Activated T-cell treated with anti-CD3 and anti-CD28 coated beads, Interleukin-2, amount 50 U/mL, for 4 hours (primary cell): ENCODE results near the gene CEBPG. TPM values are rescaled to one million over a fixed set of nuclear protein-coding genes. Genes with fewer than 3 reads are reported as not detected.

Source experiments
- ATAC-seq, 2 donors: fragments of 200-7000 bp; cut with Tn5 transposase; one replicate each; pipeline ENCODE4 v1.10.0; 2021
- DNase-seq: peaks from one replicate; pipeline ENCODE4 v3.0.0-alpha.2; 2020
- H3K27me3 Mint-ChIP-seq: one replicate; pipeline ENCODE4 v1.8.0; 2021; ENCODE audit warnings: low read depth, mixed read lengths
- H3K36me3 Mint-ChIP-seq: one replicate; pipeline ENCODE4 v1.8.0; 2022; ENCODE audit warnings: mixed read lengths; ENCODE audit not compliant: insufficient read depth
- H3K4me1 Mint-ChIP-seq: one replicate; pipeline ENCODE4 v1.8.0; 2021; ENCODE audit warnings: low read depth, mixed read lengths
- H3K4me3 Mint-ChIP-seq: one replicate; pipeline ENCODE4 v1.8.0; 2021; ENCODE audit warnings: mild to moderate bottlenecking, moderate library complexity, mixed read lengths
- H3K9me3 Mint-ChIP-seq: one replicate; pipeline ENCODE4 v1.8.0; 2021; ENCODE audit warnings: mixed read lengths
- total RNA-seq, 3 donors: library from RNA; stranded (reverse); gene quantifications; one replicate each; pipeline ENCODE4 v1.2.1, GENCODE V29; 2021

The CEBPG gene
- total RNA-seq, 3 donors from 2014 or later = 28.8 to 32.2 (median 28.8) TPM

DNA sequence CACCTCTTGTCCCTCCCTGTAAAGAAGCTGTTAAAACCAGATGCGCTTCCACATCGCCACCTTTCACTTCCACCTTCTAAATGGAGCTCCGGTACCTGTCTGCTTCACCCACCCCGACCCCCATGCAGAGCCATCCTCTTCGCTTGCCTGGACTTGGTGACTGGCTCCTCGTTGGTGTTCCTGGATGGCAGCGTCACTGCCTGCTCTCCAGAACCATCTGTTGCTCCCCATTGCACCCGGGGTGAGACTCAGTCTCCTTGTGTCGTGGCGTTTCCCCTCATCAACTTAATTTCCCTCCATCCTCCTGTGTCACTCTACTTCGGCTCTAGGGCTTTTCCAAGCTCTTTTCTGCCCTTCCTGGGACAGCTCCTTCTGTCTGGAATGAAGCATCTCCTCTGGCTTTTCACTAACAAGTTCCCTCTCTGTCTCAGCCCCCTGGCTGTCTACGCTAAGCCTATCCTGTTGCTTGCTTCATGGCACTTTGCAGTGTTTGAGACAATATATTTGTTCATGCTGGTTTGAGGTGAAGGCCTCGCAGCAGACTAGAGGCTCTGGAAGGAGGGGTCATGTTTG is 10.3 kb downstream of the CEBPG start:
- peaks cover 16% of the 10 kb centered on the region for H3K36me3 Mint-ChIP-seq
- no peaks in the 10 kb centered on the region for H3K9me3 Mint-ChIP-seq
- peaks cover 23% of the 10 kb centered on the region for H3K4me1 Mint-ChIP-seq
- no peak for ATAC-seq
- H3K4me3 Mint-ChIP-seq = no peak overlapping the region
- no peak for DNase-seq
- H3K27me3 Mint-ChIP-seq = no peaks in the 10 kb centered on the region

DNA sequence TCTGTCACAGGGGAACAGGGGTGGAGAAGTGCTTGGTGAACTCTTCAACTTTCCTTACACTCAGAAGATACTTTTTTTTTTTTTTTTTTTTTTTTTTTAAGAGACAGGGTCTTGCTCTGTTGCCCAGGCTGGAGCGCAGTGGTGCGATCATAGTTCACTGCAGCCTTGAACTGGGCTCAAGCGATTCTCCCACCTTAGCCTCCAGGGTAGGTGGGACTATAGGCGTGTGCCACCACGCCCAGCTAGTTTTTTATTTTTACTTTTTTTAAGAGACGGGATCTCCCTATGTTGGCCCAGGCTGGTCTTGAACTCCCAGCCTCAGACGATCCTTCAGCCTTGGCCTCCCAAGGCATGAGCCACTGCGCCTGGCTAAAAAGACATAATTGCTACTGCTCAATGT is 11.5 kb downstream of the CEBPG start:
- Mint-ChIP-seq H3K27me3 (no peaks in the 10 kb centered on the region), H3K36me3 (peaks cover 10% of the 10 kb centered on the region), H3K9me3 (no peaks in the 10 kb centered on the region), H3K4me3 (no peak overlapping the region), H3K4me1 (peaks cover 13% of the 10 kb centered on the region)
- DNase-seq = no peak
- no peak for ATAC-seq

DNA sequence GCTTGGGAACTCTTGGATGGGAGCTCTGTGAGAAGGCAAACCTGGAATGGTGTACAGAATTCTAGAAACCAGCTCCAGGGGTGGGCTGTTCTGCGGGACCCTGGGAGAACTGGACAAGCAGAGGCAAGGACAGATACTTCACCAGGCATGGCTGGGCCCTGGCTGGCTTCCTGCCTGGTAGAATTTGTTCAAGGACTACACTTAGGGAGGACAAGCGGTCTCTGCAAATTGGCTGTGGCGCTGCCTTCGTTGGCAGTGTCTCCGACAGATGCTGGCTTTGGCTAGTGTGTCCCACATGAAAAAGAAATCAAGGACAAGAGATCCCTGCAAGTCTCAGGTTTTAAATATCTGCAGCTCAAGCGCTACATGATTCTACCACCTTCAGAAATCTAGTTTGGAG is 12.4 kb downstream of the CEBPG start:
- no peak overlapping the region for H3K4me3 Mint-ChIP-seq
- H3K4me1 Mint-ChIP-seq = peaks cover 10% of the 10 kb centered on the region
- ATAC-seq (no peak), DNase-seq (no peak)
- H3K36me3 Mint-ChIP-seq = peaks cover 9% of the 10 kb centered on the region
- H3K9me3 Mint-ChIP-seq = no peaks in the 10 kb centered on the region
- H3K27me3 Mint-ChIP-seq = no peaks in the 10 kb centered on the region

- H3K27me3 Mint-ChIP-seq = no peaks in the 10 kb centered on the region
- ATAC-seq (no peak), DNase-seq (no peak)
- peaks cover 6% of the 10 kb centered on the region for H3K36me3 Mint-ChIP-seq
- H3K4me3 Mint-ChIP-seq = no peak overlapping the region
- H3K9me3 Mint-ChIP-seq = no peaks in the 10 kb centered on the region
- peaks cover 7% of the 10 kb centered on the region for H3K4me1 Mint-ChIP-seq
These were observed 12.9 kb downstream of the CEBPG start for GRCh38 chr19:33386361-33386858.

DNA sequence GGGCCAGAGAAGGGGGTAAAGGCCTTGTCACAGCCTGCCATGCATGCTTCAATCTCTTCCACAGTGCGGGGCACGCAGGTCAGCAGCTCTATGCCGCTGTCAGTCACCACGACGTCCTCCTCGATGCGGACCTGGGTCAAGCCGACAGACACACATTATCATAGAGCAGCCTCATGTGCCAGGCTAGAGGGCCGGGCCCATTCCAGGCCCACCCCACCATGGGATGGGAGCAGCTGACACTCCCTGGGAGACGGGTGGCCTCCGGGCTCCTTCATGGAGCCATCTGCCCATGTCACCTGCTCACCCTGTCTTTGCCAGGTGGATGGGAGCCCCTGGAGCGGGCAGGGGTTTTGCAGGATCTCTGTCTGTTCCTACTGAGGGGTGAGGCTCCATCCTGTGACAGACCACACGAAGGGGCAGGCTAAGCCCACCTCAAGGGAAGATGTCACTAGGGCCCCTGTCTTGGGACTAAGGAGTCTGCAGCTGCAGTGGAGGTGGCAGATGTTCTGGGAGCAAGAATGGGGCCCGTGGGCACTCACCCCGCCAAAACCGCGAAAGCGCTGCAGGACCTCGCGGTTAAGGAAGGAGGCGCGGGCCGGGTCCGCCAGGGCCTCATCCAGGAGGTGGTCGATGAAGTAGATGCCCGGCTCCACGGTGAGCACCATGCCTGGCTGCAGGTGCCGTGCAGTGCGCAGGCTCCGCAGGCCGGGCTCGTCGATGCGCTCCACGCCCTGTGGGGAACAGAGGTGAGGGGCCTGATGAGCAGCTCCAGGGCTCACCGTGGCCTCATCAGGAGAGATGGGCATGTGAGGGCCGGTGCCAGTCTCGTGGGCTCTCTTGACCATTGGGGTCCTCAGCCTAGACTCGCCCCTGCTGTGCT is 14.1 kb downstream of the CEBPG start:
- H3K36me3 Mint-ChIP-seq = peaks cover 6% of the 10 kb centered on the region
- no peaks in the 10 kb centered on the region for H3K27me3 Mint-ChIP-seq
- no peak for ATAC-seq
- no peak overlapping the region for H3K4me3 Mint-ChIP-seq
- H3K4me1 Mint-ChIP-seq = peaks cover 4% of the 10 kb centered on the region
- H3K9me3 Mint-ChIP-seq = no peaks in the 10 kb centered on the region
- no peak for DNase-seq

DNA sequence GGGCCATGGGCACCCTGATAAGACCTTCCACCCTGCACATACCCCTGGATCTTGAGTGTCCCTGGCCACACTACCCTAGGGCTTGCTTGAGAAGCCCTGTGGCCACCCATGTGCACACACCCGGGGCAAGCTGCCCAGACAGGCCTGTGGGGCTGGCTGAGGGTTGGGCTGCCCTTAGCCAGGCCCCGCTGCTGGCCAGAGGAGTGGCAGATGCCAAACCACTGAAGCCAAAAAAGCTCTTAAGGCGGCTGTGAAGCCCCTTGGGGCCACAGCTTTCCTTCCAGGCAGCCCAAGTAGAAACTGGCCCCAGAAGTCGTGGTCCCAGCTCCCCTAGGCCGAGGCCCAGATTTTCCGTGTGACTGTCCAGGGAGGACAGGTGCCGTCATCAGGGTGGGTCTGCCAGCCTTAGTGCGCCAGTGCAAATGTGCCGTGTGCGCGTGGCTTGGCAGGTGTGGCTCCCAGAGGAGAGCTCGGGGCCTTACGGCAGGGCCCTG is 14.8 kb downstream of the CEBPG start:
- Mint-ChIP-seq H3K4me3 (no peak overlapping the region), H3K36me3 (peaks cover 2% of the 10 kb centered on the region), H3K9me3 (no peaks in the 10 kb centered on the region), H3K4me1 (peaks cover 2% of the 10 kb centered on the region), H3K27me3 (no peaks in the 10 kb centered on the region)
- DNase-seq = no peak
- ATAC-seq = no peak

GRCh38 chr19:33388725-33389420 is 15.4 kb downstream of the CEBPG start:
- Mint-ChIP-seq H3K36me3 (peaks cover 2% of the 10 kb centered on the region), H3K27me3 (no peaks in the 10 kb centered on the region), H3K4me1 (peaks cover 2% of the 10 kb centered on the region), H3K9me3 (no peaks in the 10 kb centered on the region), H3K4me3 (no peak overlapping the region)
- ATAC-seq = no peak
- no peak for DNase-seq

GRCh38 chr19:33389421-33390100 is 16.1 kb downstream of the CEBPG start:
- DNase-seq (no peak), ATAC-seq (no peak)
- Mint-ChIP-seq H3K36me3 (no peaks in the 10 kb centered on the region), H3K9me3 (no peaks in the 10 kb centered on the region), H3K4me1 (no peaks in the 10 kb centered on the region), H3K4me3 (no peak overlapping the region), H3K27me3 (no peaks in the 10 kb centered on the region)

- Mint-ChIP-seq H3K27me3 (no peaks in the 10 kb centered on the region), H3K9me3 (no peaks in the 10 kb centered on the region), H3K36me3 (no peaks in the 10 kb centered on the region), H3K4me3 (no peak overlapping the region), H3K4me1 (no peaks in the 10 kb centered on the region)
- DNase-seq (no peak), ATAC-seq (no peak)
These were observed 16.8 kb downstream of the CEBPG start for GRCh38 chr19:33390101-33390907.

DNA sequence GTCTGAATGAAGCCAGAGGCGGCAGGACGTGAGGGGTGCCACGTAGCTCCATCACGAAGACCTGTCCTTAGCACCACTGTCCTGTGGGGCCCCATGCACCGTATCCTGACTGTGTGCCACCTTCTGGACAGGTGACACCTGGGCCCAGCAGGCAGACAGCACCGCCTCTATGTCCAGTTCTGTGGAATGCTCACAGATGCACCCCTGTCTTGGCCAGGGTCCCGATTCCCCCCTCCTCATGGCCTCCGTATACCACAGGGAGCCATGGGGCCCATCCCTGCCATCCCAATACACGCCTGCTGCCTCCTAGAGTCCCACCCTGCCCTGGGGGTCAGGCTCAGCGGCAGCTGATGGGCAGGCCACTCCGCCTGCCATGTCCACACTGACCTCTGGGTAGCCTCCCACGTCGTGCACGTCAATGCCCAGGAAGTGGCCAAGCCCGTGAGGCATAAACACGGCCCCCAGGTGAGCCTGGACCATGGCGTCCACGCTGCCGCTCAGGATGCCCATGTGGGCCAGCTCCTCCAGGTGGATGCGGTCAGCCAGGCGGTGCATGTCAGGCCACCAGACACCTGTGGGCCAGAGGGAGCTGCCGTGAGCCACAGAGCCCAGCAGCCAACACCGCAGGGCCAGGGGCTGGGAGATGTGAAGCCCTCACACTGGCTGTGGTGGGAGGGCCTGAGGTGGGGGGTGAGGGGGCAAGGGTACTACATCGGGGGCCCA is 17.6 kb downstream of the CEBPG start:
- no peaks in the 10 kb centered on the region for H3K36me3 Mint-ChIP-seq
- no peak overlapping the region for H3K4me3 Mint-ChIP-seq
- H3K4me1 Mint-ChIP-seq = no peaks in the 10 kb centered on the region
- no peaks in the 10 kb centered on the region for H3K9me3 Mint-ChIP-seq
- ATAC-seq (no peak), DNase-seq (no peak)
- no peaks in the 10 kb centered on the region for H3K27me3 Mint-ChIP-seq

GRCh38 chr19:33391631-33392249 is 18.2 kb downstream of the CEBPG start:
- Mint-ChIP-seq H3K9me3 (no peaks in the 10 kb centered on the region), H3K36me3 (no peaks in the 10 kb centered on the region), H3K27me3 (no peaks in the 10 kb centered on the region), H3K4me1 (no peaks in the 10 kb centered on the region), H3K4me3 (no peak overlapping the region)
- ATAC-seq = peak in 1 of 2 donors; percentile 10
- DNase-seq = no peak

DNA sequence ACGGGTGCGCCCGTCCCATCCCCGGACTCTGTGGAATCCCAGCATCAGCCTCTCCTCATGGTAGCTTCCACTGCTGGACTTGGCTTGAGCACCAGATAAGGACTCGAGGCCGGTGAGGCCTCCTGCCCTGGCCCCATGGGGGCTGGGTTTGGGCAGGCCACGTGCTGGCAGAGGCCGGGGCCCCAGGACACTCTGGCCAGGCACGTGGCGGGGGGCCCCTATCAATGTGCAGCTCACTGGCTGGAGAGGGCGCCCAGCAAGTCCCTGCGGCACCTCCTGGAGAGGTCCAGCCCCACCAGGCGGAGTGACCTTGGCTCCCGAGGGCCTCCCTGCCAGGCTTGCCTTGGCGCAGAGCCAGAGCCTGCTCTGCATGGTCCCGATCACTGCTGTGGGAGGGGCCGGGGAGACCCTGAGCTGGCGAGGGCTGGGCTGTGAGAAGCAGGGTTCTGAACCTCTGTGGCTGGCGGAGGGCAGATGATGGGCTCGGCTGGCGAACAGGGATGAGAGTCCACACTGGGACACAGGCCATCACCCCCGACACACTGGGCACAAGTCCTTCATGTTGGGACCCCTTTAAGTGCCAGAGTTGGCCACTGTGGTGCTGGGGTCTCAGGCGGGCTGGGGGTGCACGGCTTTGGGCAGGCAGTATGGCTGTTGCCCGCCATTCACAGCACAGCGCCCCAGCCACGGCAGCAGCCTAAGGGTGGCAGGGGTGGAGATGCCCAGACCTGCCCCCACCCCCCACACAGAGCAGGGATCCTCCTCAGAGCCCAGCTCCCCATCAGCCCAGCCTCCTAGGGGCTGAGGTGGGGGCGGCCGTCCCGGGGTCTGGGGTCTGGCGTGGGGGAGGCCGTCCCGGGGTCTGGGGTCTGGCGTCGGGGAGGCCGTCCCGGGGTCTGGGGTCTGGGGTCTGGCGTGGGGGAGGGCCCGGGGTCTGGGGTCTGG is 19.1 kb downstream of the CEBPG start:
- DNase-seq = no peak
- Mint-ChIP-seq H3K4me3 (no peak overlapping the region), H3K36me3 (no peaks in the 10 kb centered on the region), H3K9me3 (no peaks in the 10 kb centered on the region), H3K4me1 (no peaks in the 10 kb centered on the region), H3K27me3 (no peaks in the 10 kb centered on the region)
- ATAC-seq = no peak
